ENCODE measurements around the gene EVL.

EVL gene

DNA sequence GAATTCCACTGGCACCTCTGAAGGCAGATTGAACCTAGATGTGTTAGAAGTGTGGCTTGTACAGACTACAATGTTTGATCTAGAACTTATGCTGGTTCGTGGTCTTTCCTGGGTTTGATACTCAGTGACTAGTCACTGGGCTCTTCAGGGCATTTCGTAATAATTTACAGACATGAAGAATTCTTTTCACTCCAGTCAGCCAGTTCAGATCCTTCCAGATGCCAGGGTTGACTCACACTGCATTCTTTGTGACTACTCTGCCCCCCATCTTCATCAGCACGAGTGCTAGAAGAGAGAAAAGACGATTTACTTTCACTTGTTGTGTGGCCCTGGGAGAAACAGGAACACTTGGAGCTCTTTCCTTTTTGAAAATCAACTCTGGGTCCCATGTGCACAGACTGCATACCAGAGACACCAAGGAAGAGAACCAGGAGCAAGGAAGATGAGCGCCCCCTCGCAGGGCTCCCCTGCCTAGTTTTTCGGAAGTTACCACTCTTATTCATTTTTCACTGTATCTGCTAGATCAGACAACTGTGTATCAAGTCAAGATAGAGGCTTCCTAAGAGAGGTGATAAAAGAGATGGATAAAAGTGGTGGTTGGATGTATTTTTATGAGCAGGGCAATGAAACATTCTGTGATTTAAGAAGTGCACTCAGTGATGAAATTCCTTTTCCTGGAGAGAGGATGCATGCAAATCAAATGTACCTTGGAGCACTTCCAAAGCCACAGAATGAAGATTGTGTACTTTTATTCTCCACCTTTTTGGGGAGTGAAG lies 33.5 kb upstream of the EVL start:
- H3K9me3 Mint-ChIP-seq, result no peaks in the 10 kb centered on the region
- H3K27ac Mint-ChIP-seq, result peak overlapping the region; percentile 50
- no peaks in the 10 kb centered on the region for H3K36me3 Mint-ChIP-seq (ENCODE audit: low read depth)
- intact Hi-C loops (cut with micrococcal nuclease), result no loop called here
- H3K4me1 Mint-ChIP-seq (ENCODE audit: low read depth), result peaks cover 26% of the 10 kb centered on the region
- no peaks in the 10 kb centered on the region for H3K27me3 Mint-ChIP-seq
- H3K4me3 Mint-ChIP-seq, result no peak overlapping the region

- Mint-ChIP-seq H3K4me3 (no peak overlapping the region), H3K9me3 (no peaks in the 10 kb centered on the region), H3K36me3 (ENCODE audit: low read depth) (no peaks in the 10 kb centered on the region), H3K27ac (no peak overlapping the region), H3K27me3 (no peaks in the 10 kb centered on the region), H3K4me1 (ENCODE audit: low read depth) (peaks cover 33% of the 10 kb centered on the region)
- intact Hi-C loops (cut with micrococcal nuclease), result no loop called here
These were observed 32.5 kb upstream of the EVL start for GRCh38 chr14:100032738-100033137.

DNA sequence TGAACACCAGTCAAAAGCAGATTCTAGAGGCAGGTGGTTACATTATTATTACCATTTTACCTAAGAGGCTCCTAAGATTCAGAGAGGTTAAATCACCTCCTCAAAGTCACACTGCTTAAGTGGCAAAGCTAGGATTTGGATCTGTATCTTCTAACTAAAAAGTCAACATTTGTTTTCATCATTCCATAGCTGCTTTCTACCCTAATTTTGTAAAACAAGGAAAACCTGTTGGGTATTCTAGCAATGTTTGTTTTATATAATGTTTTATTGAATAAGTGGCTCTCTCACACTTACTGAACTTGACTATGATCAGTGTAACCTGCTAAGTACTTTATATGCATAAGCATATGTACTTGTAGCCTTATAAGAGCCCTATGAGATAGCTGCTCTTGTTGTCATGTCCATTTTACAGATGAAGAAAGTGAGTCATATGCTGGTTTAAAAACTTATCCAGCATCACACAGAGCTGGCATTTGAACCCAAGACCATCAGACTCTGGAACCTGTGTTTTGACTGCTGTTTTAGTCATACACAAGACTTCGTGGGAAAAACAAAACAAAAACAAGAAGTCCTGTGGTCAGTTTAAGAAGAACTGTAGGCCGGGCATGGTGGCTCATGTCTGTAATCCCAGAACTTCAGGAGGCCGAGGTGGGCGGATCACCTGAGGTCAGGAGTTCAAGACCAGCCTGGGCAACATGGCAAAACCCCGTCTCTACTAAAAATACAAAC lies 31.7 kb upstream of the EVL start:
- H3K27ac Mint-ChIP-seq, result no peak overlapping the region
- intact Hi-C loops (cut with micrococcal nuclease), result no loop called here
- H3K27me3 Mint-ChIP-seq, result no peaks in the 10 kb centered on the region
- no peaks in the 10 kb centered on the region for H3K36me3 Mint-ChIP-seq (ENCODE audit: low read depth)
- no peaks in the 10 kb centered on the region for H3K9me3 Mint-ChIP-seq
- H3K4me3 Mint-ChIP-seq, result no peak overlapping the region
- peaks cover 38% of the 10 kb centered on the region for H3K4me1 Mint-ChIP-seq (ENCODE audit: low read depth)

DNA sequence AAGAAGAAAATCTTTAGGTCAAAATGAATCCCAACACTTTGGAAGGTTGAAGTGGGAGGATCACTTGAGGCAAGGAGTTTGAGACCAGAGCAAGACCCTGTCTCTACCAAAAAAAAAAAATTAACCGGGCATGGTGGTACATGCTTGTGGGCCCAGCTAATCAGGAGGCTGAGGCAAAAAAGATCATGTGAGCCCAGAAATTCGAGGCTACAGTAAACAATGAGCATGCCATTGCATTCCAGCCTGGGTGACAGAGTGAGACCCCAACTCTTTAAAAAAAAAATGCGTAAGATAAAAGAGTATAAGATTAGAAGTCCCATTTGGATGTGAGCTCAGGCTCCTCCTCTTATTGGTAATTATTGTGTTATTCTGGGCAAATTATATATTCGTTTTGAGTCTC lies 30.8 kb upstream of the EVL start:
- no peaks in the 10 kb centered on the region for H3K36me3 Mint-ChIP-seq (ENCODE audit: low read depth)
- no peak overlapping the region for H3K27ac Mint-ChIP-seq
- no peaks in the 10 kb centered on the region for H3K27me3 Mint-ChIP-seq
- no peak overlapping the region for H3K4me3 Mint-ChIP-seq
- peaks cover 38% of the 10 kb centered on the region for H3K4me1 Mint-ChIP-seq (ENCODE audit: low read depth)
- intact Hi-C loops (cut with micrococcal nuclease), result no loop called here
- no peaks in the 10 kb centered on the region for H3K9me3 Mint-ChIP-seq

DNA sequence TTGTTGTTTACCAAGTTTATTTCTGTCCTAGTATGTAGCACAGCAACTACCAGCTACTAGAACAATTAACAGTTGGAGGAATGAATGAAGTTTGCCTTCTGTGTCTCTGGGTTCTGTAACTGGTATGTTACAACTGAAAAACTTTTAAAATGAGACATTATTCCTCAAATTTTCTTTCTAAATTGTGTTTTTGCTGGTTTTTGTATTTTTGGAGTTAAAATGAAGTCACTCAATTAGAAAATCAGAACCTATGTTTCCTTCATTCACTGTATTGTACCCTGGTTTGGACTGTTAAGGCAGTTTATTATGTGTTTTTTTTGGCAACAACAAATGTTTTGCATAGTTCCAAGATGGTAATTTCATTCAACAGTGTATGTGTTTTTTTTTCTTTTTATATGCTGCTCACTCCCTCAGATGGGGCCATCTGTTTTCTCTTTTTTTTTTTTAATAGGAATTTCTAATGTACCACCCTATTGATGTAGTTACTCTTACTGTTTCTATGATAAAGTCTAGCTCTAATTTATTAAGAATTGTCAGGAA lies 30.2 kb upstream of the EVL start:
- H3K4me1 Mint-ChIP-seq (ENCODE audit: low read depth), result peaks cover 42% of the 10 kb centered on the region
- no peaks in the 10 kb centered on the region for H3K27me3 Mint-ChIP-seq
- intact Hi-C loops (cut with micrococcal nuclease), result no loop called here
- H3K27ac Mint-ChIP-seq, result no peak overlapping the region
- no peaks in the 10 kb centered on the region for H3K36me3 Mint-ChIP-seq (ENCODE audit: low read depth)
- no peaks in the 10 kb centered on the region for H3K9me3 Mint-ChIP-seq
- H3K4me3 Mint-ChIP-seq, result no peak overlapping the region

GRCh38 chr14:100035700-100036099 lies 29.5 kb upstream of the EVL start:
- H3K27me3 Mint-ChIP-seq, result no peaks in the 10 kb centered on the region
- intact Hi-C loops (cut with micrococcal nuclease), result no loop called here
- H3K9me3 Mint-ChIP-seq, result no peaks in the 10 kb centered on the region

GRCh38 chr14:100037353-100037752 lies 27.9 kb upstream of the EVL start:
- peaks cover 44% of the 10 kb centered on the region for H3K4me1 Mint-ChIP-seq (ENCODE audit: low read depth)
- no peaks in the 10 kb centered on the region for H3K9me3 Mint-ChIP-seq
- intact Hi-C loops (cut with micrococcal nuclease), result no loop called here
- no peaks in the 10 kb centered on the region for H3K27me3 Mint-ChIP-seq
- no peaks in the 10 kb centered on the region for H3K36me3 Mint-ChIP-seq (ENCODE audit: low read depth)
- no peak overlapping the region for H3K4me3 Mint-ChIP-seq
- no peak overlapping the region for H3K27ac Mint-ChIP-seq

More at GRCh38 chr14:100035700-100036099, 29.5 kb upstream of the EVL start:
- H3K4me1 Mint-ChIP-seq (ENCODE audit: low read depth), result peaks cover 47% of the 10 kb centered on the region
- no peak overlapping the region for H3K4me3 Mint-ChIP-seq
- H3K27ac Mint-ChIP-seq, result no peak overlapping the region
- H3K36me3 Mint-ChIP-seq (ENCODE audit: low read depth), result no peaks in the 10 kb centered on the region

DNA sequence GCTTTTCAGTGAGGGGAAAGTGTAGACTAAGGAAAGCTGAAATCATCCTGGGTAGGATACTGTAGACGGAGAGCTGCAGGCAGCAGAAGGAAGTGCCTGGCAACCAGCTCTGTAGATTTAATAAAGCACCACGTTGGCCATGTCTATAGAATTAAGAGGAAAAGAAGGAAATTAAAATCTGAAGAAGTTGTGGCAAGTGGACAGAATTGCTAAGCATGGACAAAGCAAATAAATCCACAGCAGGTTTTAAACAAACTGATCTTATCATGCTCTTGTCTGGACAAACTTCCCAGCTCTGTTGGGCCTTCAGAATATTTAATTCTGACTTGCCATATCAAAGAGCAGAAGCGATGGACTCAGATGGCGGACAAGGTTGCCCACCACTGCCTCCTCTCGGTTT lies 27.2 kb upstream of the EVL start:
- Mint-ChIP-seq H3K36me3 (ENCODE audit: low read depth) (no peaks in the 10 kb centered on the region), H3K27ac (peak overlapping the region; percentile 22), H3K4me3 (no peak overlapping the region), H3K4me1 (ENCODE audit: low read depth) (peaks cover 39% of the 10 kb centered on the region), H3K9me3 (no peaks in the 10 kb centered on the region), H3K27me3 (no peaks in the 10 kb centered on the region)
- intact Hi-C loops (cut with micrococcal nuclease), result no loop called here

DNA sequence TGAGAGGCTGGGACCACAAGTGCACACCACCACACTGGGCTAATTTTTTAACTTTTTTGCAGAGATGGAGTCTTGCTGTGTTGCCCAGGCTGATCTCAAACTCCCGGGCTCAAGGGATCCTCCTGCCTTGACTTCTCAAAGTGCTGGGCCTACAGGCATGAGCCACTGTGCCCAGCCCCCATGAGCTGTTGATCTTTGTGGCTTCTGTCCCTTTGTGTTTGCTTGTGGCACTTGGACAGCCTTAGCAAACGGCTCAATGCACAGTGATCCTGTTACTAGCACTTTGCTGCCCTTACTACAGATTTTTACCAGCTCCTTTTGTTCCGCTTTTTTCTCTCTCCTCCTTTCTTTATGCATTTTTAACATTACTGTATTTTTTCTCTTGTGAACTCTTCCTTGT lies 25.3 kb upstream of the EVL start:
- Mint-ChIP-seq H3K36me3 (ENCODE audit: low read depth) (no peaks in the 10 kb centered on the region), H3K27ac (peak overlapping the region; percentile 21), H3K4me3 (no peak overlapping the region), H3K9me3 (no peaks in the 10 kb centered on the region), H3K4me1 (ENCODE audit: low read depth) (peaks cover 34% of the 10 kb centered on the region), H3K27me3 (no peaks in the 10 kb centered on the region)
- intact Hi-C loops (cut with micrococcal nuclease), result no loop called here

DNA sequence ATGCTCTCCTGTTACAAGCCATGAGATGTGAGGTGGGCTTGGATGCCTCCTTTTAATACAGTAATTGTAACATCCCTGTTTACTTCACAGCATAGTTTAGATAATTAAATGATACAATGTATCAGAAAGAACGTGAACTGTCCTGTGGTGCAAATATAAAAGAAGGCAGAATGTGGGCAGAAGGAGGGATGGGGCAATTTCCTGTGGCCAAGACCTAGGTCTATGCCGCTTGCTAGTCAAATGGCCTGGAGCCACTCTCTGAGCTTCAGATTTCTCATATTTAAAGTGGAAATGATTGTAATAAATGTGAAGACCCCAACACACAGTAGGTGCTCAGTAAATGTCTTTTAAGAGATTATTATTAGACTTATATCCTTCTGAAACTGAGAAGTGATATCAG lies 24.0 kb upstream of the EVL start:
- Mint-ChIP-seq H3K27me3 (no peaks in the 10 kb centered on the region), H3K4me1 (ENCODE audit: low read depth) (peaks cover 39% of the 10 kb centered on the region), H3K36me3 (ENCODE audit: low read depth) (no peaks in the 10 kb centered on the region), H3K9me3 (no peaks in the 10 kb centered on the region), H3K4me3 (no peak overlapping the region), H3K27ac (no peak overlapping the region)
- intact Hi-C loops (cut with micrococcal nuclease), result no loop called here

GRCh38 chr14:100042286-100042685 lies 22.9 kb upstream of the EVL start:
- H3K27me3 Mint-ChIP-seq, result no peaks in the 10 kb centered on the region
- H3K9me3 Mint-ChIP-seq, result no peaks in the 10 kb centered on the region
- H3K4me3 Mint-ChIP-seq, result no peak overlapping the region
- peaks cover 36% of the 10 kb centered on the region for H3K4me1 Mint-ChIP-seq (ENCODE audit: low read depth)
- peak overlapping the region; percentile 55 for H3K27ac Mint-ChIP-seq
- H3K36me3 Mint-ChIP-seq (ENCODE audit: low read depth), result no peaks in the 10 kb centered on the region
- intact Hi-C loops (cut with micrococcal nuclease), result no loop called here

DNA sequence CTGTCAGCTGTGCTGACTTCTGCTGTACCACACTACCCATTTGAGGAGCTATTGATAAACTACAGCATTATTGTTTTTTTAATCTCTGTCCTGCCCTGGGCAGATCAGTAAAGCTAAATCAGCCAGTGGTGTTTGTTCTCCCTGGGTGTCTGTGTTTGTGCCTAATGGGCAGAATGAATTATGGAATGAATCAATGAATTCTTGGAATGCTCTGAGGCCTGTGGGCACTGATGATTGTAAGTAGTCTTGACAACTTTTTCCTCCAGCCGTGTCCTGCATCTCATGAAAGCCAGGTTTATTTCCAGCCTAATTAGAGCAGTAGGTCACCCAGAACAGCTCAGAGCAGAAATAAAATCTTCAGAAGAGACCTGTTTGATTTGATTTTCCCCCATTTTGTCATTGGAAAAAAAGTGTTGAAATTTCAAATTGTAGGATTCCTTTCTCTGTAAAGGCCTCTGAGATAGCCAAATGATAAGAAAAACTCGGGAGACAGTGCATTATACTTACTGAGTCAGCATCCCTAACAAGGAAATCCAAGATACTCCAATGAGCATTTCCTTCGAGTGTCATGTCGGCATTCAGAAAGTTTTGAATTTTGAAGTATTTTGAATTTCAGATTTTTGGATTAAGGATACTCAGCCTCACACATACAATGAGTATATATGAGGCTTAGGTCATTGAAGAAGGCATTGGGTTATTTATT lies 19.4 kb upstream of the EVL start:
- peaks cover 24% of the 10 kb centered on the region for H3K4me1 Mint-ChIP-seq (ENCODE audit: low read depth)
- intact Hi-C loops (cut with micrococcal nuclease), result no loop called here
- no peaks in the 10 kb centered on the region for H3K27me3 Mint-ChIP-seq
- peak overlapping the region; percentile 15 for H3K27ac Mint-ChIP-seq
- no peaks in the 10 kb centered on the region for H3K36me3 Mint-ChIP-seq (ENCODE audit: low read depth)
- H3K9me3 Mint-ChIP-seq, result no peaks in the 10 kb centered on the region
- no peak overlapping the region for H3K4me3 Mint-ChIP-seq

DNA sequence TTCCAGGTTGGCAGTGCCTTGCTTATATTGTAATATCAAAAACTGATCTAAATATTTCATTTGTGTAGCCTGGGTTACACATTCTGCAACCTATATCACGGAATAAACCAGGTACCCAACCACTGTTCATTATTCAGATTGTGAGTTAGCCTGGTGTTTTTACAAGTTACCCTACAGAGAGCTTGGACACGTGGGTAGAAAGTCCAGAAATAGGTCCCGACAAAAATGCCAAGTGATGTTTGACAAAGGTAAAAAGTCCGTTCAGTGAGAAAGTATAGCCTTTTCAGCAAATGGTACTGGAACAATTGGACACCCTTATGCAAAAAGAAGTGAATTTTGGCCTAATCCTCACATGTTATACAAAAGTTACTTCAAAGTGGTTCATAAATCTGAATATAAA lies 17.6 kb upstream of the EVL start:
- H3K4me3 Mint-ChIP-seq, result no peak overlapping the region
- H3K4me1 Mint-ChIP-seq (ENCODE audit: low read depth), result peaks cover 12% of the 10 kb centered on the region
- H3K36me3 Mint-ChIP-seq (ENCODE audit: low read depth), result no peaks in the 10 kb centered on the region
- intact Hi-C loops (cut with micrococcal nuclease), result no loop called here
- H3K27ac Mint-ChIP-seq, result no peak overlapping the region
- no peaks in the 10 kb centered on the region for H3K27me3 Mint-ChIP-seq
- no peaks in the 10 kb centered on the region for H3K9me3 Mint-ChIP-seq

DNA sequence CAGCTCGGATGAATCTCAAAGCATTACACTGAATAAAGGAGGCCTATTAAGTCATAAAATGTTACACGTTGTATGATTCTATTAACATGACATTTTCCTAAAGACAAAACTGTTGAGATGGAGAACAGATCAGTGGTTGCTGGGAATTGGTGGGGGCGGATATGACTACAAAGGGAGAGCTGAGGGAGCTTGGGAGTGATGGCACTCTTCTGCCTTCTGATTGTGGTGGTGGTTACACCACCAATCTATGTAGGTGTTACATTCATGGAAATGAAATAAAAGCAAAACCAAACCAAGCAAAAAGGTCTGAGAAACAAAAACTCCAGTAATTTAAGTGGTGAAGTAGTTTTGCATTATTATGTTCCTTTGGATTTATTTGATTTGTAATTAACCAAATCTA lies 16.4 kb upstream of the EVL start:
- Mint-ChIP-seq H3K4me1 (ENCODE audit: low read depth) (peaks cover 12% of the 10 kb centered on the region), H3K27me3 (no peaks in the 10 kb centered on the region), H3K9me3 (no peaks in the 10 kb centered on the region), H3K4me3 (no peak overlapping the region), H3K27ac (no peak overlapping the region), H3K36me3 (ENCODE audit: low read depth) (no peaks in the 10 kb centered on the region)
- intact Hi-C loops (cut with micrococcal nuclease), result no loop called here

Measured in dendritic cell treated with granulocyte-macrophage colony-stimulating factor and Interleukin-4, amounts not matched to agents 40 ng/mL and 50 ng/mL, for 4 days (primary cell).